Lower leg skin (tissue), 4 donors: Measurements from ENCODE around the gene COL8A1. TPM values are rescaled to one million over a fixed set of nuclear protein-coding genes. Genes with fewer than 3 reads are reported as not detected.
"Not testable (repeated sequence)": the region's sequence is repeated elsewhere in the genome, so short reads cannot be mapped to it uniquely, and the experiment has no call there.

Experiments
- DNase-seq, 2 donors: peaks; one replicate each; pipeline ENCODE4 v3.0.0-alpha.2; 2019; ENCODE audit warnings: low spot score in 2 of 2
- H3K4me3 ChIP-seq: fragments of 200-600 bp; sonication (generic); 2 replicates; pipeline ENCODE4 v1.5.1; 2017; ENCODE audit warnings: mild to moderate bottlenecking, low read depth; ENCODE audit not compliant: poor library complexity, severe bottlenecking
- POLR2A ChIP-seq, 2 donors: fragments of 450-650 bp; IDR thresholded peaks; one replicate each; pipeline ENCODE4 v1.6.1; 2016 to 2017; ENCODE audit warnings: antibody characterized with exemption in 2 of 2, mild to moderate bottlenecking in 1 of 2, moderate library complexity in 1 of 2
- WGBS, 2 donors: methylation state at CpG; one replicate each; pipeline ENCODE4 v1.1.5; 2018; 5-methylcytosine and 5-hydroxymethylcytosine counted together
- intact Hi-C: fragments of 100-400 bp; cut with DNase I; formaldehyde crosslinking; loops from one replicate; pipeline ENCODE4 v1.15.0; 2023; ENCODE audit warnings: low total_unique reads
- total RNA-seq, 4 donors: library from RNA; depleted of rRNA; stranded (reverse); fragments of >200 nt; gene quantifications; one replicate each; pipeline ENCODE4 v1.1.0, GENCODE V29; 2016
- TF ChIP-seq, protein P1 (sequence below), 3 donors: fragments of 450-650 bp; IDR thresholded peaks; one replicate each; pipeline ENCODE4 v1.5.1; 2016; ENCODE audit warnings: antibody characterized with exemption in 3 of 3, mild to moderate bottlenecking in 3 of 3, moderate library complexity in 2 of 3

COL8A1 gene
- total RNA-seq: 10 to 100 TPM in 1 of 4 donors, 1 to 10 TPM in 3; 5.0 to 11.5 (median 7.2) TPM

DNA sequence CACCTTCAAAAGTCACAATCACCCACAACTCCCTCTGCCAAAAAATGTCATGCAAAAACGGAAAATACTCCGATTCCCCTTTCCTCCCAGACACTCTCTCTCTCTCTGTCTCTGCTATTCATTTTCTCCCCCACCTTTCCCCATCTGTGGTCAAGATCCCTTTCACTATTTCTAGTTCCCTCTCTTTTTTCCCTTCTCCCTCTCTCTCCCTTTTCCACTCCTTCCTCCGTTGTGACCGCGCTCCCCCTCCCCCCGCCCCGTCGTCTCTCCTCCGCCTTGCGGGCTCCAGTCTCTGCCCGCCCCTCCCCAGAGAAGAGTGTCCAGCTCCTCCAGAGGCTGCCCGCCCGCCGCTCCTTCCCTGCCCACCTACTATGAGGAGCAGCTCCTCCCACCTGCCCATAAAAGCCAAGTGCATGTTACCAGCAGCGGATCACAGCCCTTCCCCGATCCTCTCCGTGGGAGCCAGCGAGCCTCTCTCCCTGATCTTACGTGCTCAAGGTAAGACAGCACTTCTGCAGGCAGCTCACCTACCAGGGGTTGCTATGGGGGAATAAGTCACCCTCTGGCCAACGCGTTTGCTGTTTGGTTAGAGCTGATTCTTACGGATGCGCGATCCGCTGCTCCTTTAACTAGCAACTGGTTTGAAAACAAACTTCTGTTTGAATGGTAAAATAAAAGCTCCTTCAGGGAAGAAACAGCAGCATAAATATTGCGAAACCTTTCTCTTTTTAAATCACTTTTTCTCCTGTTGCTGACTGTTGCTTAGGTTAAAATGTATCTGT is at the start of gene COL8A1:
COL8A1 (plus strand) TSS at position 428 of the 782 bp plus-strand sequence. CDS start 152,089 bp downstream, outside the sequence.
- peak within 1 kb of the TSS; percentile 15 for H3K4me3 ChIP-seq
- WGBS, 2 donors: 6 to 9% methylated on average over 26 of the region's 26 CpGs
- DNase-seq: no peak
- TF ChIP-seq POLR2A (IDR thresholded peaks at IDR 0.05): no peak
- TF ChIP-seq, protein P1, sequence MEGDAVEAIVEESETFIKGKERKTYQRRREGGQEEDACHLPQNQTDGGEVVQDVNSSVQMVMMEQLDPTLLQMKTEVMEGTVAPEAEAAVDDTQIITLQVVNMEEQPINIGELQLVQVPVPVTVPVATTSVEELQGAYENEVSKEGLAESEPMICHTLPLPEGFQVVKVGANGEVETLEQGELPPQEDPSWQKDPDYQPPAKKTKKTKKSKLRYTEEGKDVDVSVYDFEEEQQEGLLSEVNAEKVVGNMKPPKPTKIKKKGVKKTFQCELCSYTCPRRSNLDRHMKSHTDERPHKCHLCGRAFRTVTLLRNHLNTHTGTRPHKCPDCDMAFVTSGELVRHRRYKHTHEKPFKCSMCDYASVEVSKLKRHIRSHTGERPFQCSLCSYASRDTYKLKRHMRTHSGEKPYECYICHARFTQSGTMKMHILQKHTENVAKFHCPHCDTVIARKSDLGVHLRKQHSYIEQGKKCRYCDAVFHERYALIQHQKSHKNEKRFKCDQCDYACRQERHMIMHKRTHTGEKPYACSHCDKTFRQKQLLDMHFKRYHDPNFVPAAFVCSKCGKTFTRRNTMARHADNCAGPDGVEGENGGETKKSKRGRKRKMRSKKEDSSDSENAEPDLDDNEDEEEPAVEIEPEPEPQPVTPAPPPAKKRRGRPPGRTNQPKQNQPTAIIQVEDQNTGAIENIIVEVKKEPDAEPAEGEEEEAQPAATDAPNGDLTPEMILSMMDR (IDR thresholded peaks at IDR 0.05): no peak
- intact Hi-C loops: no loop called here

DNA sequence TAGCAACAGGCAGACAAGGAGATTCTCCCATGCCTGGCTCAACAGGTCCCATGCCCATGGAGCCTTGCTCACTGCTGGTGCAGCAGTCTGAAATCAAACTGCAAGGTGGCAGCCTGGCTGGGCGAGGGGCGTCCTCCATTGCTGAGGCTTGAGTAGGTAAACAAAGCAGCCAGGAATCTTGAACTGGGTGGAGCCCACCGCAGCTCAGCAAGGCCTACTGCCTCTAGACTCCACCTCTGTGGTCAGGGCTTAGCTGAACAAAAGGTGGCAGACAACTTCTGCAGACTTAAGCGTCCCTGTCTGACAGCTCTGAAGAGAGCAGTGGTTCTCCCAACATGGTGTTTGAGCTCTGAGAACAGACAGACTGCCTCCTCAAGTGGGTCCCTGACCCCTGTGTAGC is 49.2 kb upstream of the COL8A1 start:
- 62 to 88% methylated on average over 1 to 2 of the region's 4 CpGs for WGBS, 2 donors
- DNase-seq, H3K4me3 ChIP-seq, intact Hi-C loops: not testable (repeated sequence)

DNA sequence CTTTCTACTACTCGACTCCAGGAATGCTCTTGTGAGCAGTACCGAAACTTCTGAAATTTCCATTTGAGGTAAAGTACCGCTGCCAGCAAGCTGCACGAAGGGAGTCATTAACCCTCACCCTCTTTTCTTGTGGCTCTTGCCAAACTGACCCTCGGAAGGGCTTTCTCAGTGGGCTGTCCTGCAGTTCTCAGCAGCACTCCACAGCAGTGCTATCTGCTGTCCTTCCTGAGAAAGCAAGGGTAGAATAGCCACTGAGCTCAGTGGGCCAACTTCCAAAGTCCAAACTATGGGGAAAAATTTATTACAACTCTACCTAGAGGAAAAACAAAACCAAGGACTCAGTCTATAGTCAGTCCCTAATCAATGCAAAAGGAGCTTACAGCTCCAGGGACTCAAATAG is 38.5 kb upstream of the COL8A1 start:
- no peak for TF ChIP-seq POLR2A (IDR thresholded peaks at IDR 0.05)
- TF ChIP-seq, protein P1 (IDR thresholded peaks at IDR 0.05): no peak

DNA sequence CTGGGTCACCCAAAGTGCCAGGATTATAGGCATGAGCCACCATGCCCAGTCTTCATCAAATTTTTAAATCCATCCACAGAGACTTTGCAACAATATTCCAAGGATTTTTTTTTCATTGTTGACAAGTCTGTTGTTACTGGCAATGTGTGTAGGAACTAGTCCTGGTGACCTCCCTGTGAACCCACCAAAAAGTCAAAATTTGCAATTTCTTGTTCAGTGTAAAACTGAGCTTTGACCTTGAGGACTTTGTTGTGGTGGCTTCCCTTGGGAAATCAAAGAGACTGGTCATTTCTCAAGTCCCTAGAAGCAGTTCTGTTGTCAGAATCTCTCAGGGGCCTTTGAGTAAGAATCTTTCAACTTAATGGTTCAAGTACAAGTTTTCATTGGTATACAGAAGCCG is 36.9 kb upstream of the COL8A1 start:
- H3K4me3 ChIP-seq: no peak overlapping the region
- DNase-seq: no peak
- TF ChIP-seq POLR2A (IDR thresholded peaks at IDR 0.05): no peak
- TF ChIP-seq, protein P1 (IDR thresholded peaks at IDR 0.05): no peak
- intact Hi-C loops: no loop called here
- WGBS, 2 donors: 79 to 95% methylated on average over 1 of the region's 1 CpG

More for the DNA sequence above, 38.5 kb upstream of the COL8A1 start:
- WGBS, 2 donors: 76 to 86% methylated on average over 5 of the region's 5 CpGs
- H3K4me3 ChIP-seq: no peak overlapping the region
- intact Hi-C loops: no loop called here
- DNase-seq: no peak

DNA sequence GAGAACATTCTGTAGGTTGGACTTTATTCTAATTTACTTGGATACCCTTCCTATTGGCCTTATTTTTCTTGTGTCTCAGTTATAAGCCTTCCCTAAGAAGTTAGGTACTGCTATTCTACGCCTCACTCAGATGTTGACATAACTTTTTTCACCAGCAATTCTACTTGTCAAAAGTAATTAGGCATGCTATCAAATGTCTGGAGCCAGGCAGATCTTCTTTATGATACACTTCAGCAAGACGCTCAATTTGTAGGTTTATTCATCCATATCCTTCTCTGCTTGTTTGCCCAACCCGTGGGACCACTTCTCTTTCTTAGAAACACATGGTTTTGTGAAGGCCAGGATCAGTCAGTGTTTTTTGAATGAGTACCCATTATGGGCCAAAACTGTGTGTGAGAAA is 36.2 kb upstream of the COL8A1 start:
- WGBS, 2 donors: 75 to 76% methylated on average over 3 of the region's 3 CpGs
- TF ChIP-seq POLR2A (IDR thresholded peaks at IDR 0.05): no peak
- TF ChIP-seq, protein P1 (IDR thresholded peaks at IDR 0.05): no peak
- no peak overlapping the region for H3K4me3 ChIP-seq
- DNase-seq: no peak
- intact Hi-C loops: no loop called here

DNA sequence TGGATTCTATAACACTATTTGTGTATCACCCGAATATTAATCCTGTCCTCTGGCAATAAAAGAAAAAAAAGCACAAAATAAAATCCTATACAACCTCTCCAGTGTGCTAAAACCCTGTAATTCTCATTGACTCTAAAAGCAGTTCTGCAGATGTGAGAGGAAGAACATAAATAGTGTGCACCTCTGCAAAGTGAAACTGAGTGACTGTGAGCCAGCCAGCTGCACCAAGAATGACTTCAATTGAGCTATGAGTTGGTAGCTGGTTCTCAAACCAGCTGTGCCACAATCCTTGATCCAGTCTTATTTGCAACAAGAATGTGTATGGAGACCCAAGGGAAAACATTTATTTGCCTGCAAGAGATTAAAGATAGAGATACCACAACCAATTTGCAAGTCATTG is 31.2 kb upstream of the COL8A1 start:
- intact Hi-C loops: no loop called here
- no peak for DNase-seq
- TF ChIP-seq, protein P1 (IDR thresholded peaks at IDR 0.05): no peak
- no peak for TF ChIP-seq POLR2A (IDR thresholded peaks at IDR 0.05)
- H3K4me3 ChIP-seq: no peak overlapping the region
- 35 to 59% methylated on average over 1 of the region's 1 CpG for WGBS, 2 donors
